ENCODE measurements around the gene UNC119.

- TF ChIP-seq CTCF (IDR thresholded peaks at IDR 0.05; ENCODE audit: low read length) (no peak), EZH2 (IDR thresholded peaks at IDR 0.05; ENCODE audit: borderline replicate concordance, low read length) (no peak)
Observed at GRCh38 chr17:28598389-28598788, 46.0 kb upstream of the UNC119 start.

All from OCI-LY1 (cell line).